Hematopoietic multipotent progenitor cell treated with erythropoietin and hydrocortisone succinate and interleukin-3 and kit ligand, for 4 days (in vitro differentiated cells): ENCODE data around the gene DNAJC8.
A peak's percentile ranks its signal among the peaks of the same experiment; 100 is the strongest.

Experiments used
- DNase-seq: peaks from one replicate; pipeline ENCODE4 v3.0.0-alpha.2; 2015

Gene DNAJC8

GRCh38 chr1:28249013-28249865 is 16.4 kb upstream of the DNAJC8 start:
- DNase-seq = peak; percentile 61

GRCh38 chr1:28248273-28249012 is 15.6 kb upstream of the DNAJC8 start:
- DNase-seq = peak; percentile 92

GRCh38 chr1:28247612-28248272 is 14.9 kb upstream of the DNAJC8 start:
- DNase-seq = no peak

GRCh38 chr1:28246427-28246832 is 13.6 kb upstream of the DNAJC8 start:
- peak; percentile 75 for DNase-seq

- no peak for DNase-seq
Observed at GRCh38 chr1:28244549-28245251, 11.9 kb upstream of the DNAJC8 start.

GRCh38 chr1:28243685-28244311 is 11.0 kb upstream of the DNAJC8 start:
- DNase-seq = peak; percentile 34

- no peak for DNase-seq
Observed at GRCh38 chr1:28241638-28242241, 8.9 kb upstream of the DNAJC8 start.

GRCh38 chr1:28240024-28240423 is 7.2 kb upstream of the DNAJC8 start:
- no peak for DNase-seq

- DNase-seq = no peak
Observed at GRCh38 chr1:28239004-28239403, 6.2 kb upstream of the DNAJC8 start.

- DNase-seq = peak; percentile 77
Observed at GRCh38 chr1:28236656-28237322, 4.0 kb upstream of the DNAJC8 start.

GRCh38 chr1:28235755-28236655 is 3.2 kb upstream of the DNAJC8 start, which contains the start of gene ATP5IF1:
Gene ATP5IF1, plus strand, starts transcription at chr1:28236124. Its CDS starts 60 bp downstream, at chr1:28236184.
- DNase-seq = peak; percentile 99

- no peak for DNase-seq
Observed at GRCh38 chr1:28233264-28233606, 406 bp upstream of the DNAJC8 start.

GRCh38 chr1:28229996-28230395 is 2.8 kb downstream of the DNAJC8 start:
- no peak for DNase-seq

GRCh38 chr1:28229089-28229488 is 3.7 kb downstream of the DNAJC8 start:
- DNase-seq = no peak

GRCh38 chr1:28213315-28213714 is 19.5 kb downstream of the DNAJC8 start:
- peak; percentile 38 for DNase-seq

- no peak for DNase-seq
Observed at GRCh38 chr1:28209700-28210099, 23.1 kb downstream of the DNAJC8 start.

- peak; percentile 88 for DNase-seq
Observed at GRCh38 chr1:28208818-28209441, 23.9 kb downstream of the DNAJC8 start.

- DNase-seq = no peak
Observed at GRCh38 chr1:28205243-28205642, 27.6 kb downstream of the DNAJC8 start.

GRCh38 chr1:28200234-28200873 is 32.5 kb downstream of the DNAJC8 start:
- DNase-seq = no peak
